ENCODE measurements around the gene UBE2H. TPM values are rescaled to one million over a fixed set of nuclear protein-coding genes. Genes with fewer than 3 reads are reported as not detected.
A peak's percentile ranks its signal among the peaks of the same experiment; 100 is the strongest.
"Not testable (repeated sequence)": the region's sequence is repeated elsewhere in the genome, so short reads cannot be mapped to it uniquely, and the experiment has no call there.

The UBE2H gene
- total RNA-seq, 2 donors from 2014 or later = 72.6 to 81.8 TPM

DNA sequence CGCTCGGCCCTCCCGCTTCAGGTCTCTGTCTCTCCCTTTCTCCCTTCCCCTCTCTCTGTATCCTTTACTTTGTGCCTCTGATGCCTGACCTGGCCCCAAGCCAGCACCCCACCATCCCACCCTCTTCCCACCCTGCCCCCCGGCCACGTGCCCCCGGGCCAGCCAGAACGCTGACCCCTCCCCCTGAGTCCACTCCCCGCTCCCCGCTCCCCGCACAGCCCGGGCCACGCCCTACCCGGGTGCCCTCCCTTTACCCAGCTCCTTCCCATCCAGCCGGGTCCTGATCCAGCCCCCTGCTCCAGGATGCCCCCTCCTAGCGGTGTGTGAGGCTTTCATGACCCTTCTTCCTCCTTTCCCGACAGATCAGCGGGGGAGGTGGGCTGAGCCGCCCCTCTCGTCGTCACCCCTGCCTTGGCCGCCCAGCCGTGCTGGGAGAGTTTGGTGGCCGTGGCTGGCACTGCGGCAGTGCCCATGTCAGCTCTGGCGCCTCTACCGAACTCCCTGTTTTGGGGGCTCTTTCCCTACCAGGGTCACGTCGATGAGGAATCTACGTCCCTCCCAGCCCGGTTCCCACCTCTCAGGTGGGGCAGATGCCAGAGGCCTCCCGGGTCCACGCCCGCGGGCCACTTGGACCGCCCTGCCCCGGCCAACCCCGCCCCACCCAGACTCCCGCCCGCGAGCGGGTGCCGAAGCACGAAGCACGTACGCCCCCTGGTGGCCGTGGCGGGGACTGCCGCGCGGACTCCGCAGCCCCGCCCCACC, 127.4 kb downstream of the UBE2H start:
- TF ChIP-seq, protein P1, sequence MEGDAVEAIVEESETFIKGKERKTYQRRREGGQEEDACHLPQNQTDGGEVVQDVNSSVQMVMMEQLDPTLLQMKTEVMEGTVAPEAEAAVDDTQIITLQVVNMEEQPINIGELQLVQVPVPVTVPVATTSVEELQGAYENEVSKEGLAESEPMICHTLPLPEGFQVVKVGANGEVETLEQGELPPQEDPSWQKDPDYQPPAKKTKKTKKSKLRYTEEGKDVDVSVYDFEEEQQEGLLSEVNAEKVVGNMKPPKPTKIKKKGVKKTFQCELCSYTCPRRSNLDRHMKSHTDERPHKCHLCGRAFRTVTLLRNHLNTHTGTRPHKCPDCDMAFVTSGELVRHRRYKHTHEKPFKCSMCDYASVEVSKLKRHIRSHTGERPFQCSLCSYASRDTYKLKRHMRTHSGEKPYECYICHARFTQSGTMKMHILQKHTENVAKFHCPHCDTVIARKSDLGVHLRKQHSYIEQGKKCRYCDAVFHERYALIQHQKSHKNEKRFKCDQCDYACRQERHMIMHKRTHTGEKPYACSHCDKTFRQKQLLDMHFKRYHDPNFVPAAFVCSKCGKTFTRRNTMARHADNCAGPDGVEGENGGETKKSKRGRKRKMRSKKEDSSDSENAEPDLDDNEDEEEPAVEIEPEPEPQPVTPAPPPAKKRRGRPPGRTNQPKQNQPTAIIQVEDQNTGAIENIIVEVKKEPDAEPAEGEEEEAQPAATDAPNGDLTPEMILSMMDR (IDR thresholded peaks at IDR 0.05) = peak; percentile 97 to 100

DNA sequence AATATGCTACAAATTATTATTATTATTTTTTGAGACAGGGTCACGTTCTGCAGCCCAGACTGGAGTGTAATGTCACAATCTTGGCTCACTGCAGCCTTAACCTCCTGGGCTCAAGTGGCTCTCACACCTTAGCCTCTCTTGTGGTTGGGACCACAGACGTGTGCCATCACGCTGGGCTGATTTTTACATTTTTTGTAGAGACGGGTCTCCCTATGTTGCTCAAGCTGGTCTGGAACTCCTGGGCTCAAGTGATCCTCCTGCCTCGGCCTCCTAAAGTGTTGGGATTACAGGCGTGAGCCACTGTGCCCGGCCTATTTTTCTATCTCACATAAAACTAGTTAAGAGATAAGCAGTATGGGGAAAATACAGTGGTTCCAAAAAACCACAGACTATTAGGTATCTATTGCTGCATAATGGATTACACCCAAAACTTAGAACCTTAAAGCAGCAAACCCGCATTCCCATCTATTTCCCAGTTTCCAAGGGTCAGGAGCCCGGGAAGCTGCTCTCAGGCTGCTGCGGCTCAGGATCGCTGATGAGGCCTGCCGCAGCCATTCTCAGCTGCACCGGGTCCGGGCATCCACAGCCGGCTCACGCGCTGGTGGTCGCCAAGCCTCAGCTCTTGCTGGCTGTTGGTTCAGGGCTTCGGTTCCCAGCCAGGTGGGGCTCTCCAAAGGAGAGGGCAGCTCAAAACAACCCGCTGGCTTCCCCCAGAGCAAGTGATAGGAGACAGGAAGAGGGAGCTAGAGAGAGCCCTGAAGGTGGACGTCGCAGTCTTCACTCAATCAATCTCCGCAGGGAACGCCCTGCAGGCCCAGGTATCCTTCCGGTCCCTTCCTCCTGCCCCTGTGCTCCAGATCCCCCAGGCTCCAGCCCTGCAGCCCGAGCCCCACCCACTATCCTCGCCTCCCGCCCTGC, 128.2 kb downstream of the UBE2H start:
- TF ChIP-seq, protein P1 (IDR thresholded peaks at IDR 0.05) = peak in 1 of 2 donors; percentile 49
- Histone ChIP-seq H3K27me3 (no peaks in the 10 kb centered on the region), H3K4me1 (peaks cover 0 to 21% of the 10 kb centered on the region in 2 donors), H3K27ac (peak overlapping the region; percentile 44 to 52), H3K9me3 (no peaks in the 10 kb centered on the region), H3K4me3 (peak overlapping the region; percentile 52 to 70), H3K36me3 (no peaks in the 10 kb centered on the region)
- no peak for DNase-seq (ENCODE audit: low spot score)

More for the DNA sequence above, 127.4 kb downstream of the UBE2H start:
- DNase-seq (ENCODE audit: low spot score) = peak; percentile 69
- no peaks in the 10 kb centered on the region for H3K27me3 ChIP-seq
- no peaks in the 10 kb centered on the region for H3K36me3 ChIP-seq
- peak overlapping the region; percentile 52 to 70 for H3K4me3 ChIP-seq
- H3K27ac ChIP-seq = peak overlapping the region; percentile 44 to 52
- peaks cover 0 to 29% of the 10 kb centered on the region in 2 donors for H3K4me1 ChIP-seq
- H3K9me3 ChIP-seq = no peaks in the 10 kb centered on the region

DNA sequence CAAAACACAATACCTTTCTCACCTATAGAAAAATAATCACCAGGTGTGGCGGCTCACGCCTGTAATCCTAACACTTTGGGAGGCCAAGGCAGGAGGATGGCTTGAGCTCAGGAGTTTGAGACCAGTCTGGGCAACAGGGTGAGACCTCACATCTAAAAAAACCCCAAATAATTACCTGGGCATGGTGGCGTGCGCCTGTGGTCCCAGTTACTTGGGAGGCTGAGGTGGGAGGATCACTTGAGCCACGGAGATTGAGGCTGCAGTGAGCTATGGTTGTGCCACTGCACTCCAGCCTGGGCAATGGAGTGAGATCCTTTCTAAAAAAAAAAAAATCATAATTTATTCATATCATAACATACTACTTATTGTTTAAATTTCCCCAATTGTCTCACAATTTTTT, 129.6 kb downstream of the UBE2H start:
- DNase-seq (ENCODE audit: low spot score); H3K27me3 ChIP-seq; H3K9me3 ChIP-seq; H3K36me3 ChIP-seq; H3K27ac ChIP-seq; H3K4me3 ChIP-seq: not testable (repeated sequence)
- H3K4me1 ChIP-seq = peaks cover 0 to 16% of the 10 kb centered on the region in 2 donors

DNA sequence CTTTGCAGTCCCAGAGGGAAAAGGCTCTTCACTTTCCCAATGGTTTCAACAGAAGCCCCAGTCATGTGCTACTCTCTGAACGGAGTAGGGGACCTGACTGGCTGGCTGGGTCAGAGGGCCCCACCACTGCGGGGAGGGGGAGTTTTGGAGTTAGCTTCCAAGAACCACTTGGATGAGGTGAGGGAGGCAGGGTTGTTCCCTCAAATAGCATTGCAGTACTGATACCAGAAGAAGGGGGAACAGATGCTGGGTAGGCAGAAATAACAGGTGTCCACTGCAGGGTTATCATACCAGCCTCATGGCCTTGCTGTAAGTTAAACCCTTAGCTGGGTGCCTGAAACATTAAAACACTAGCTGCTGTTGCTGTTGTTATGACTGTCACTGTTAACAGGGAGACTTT, 131.3 kb downstream of the UBE2H start:
- Histone ChIP-seq H3K27me3 (no peaks in the 10 kb centered on the region), H3K36me3 (no peaks in the 10 kb centered on the region), H3K4me1 (peaks cover 0 to 16% of the 10 kb centered on the region in 2 donors), H3K27ac (no peak overlapping the region), H3K4me3 (no peak overlapping the region), H3K9me3 (peaks cover 0 to 8% of the 10 kb centered on the region in 2 donors)
- TF ChIP-seq, protein P1 (IDR thresholded peaks at IDR 0.05) = no peak
- DNase-seq (ENCODE audit: low spot score) = no peak

DNA sequence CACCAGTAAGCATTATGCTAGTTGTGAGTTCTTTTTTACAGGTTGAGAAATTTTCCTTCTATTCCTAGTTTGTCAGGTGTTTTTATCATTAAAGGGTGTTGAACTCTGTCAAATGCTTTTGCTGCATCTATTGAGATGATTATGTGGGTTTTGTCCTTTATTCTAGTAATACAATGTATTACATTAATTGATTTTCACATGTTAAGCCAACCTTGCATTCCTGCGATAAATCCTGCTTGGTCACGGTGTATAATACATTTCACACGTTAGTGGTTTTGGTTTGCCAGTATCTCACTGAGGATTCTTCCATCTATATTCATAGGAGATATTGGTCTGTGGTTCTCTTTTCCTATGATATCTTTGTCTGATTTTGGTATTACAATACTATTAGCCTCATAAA, 136.0 kb downstream of the UBE2H start:
- Histone ChIP-seq H3K9me3 (peaks cover 0 to 9% of the 10 kb centered on the region in 2 donors), H3K27ac (no peak overlapping the region), H3K4me3 (no peak overlapping the region), H3K4me1 (no peaks in the 10 kb centered on the region), H3K27me3 (no peaks in the 10 kb centered on the region), H3K36me3 (no peaks in the 10 kb centered on the region)
- TF ChIP-seq, protein P1 (IDR thresholded peaks at IDR 0.05) = no peak
- no peak for DNase-seq (ENCODE audit: low spot score)

DNA sequence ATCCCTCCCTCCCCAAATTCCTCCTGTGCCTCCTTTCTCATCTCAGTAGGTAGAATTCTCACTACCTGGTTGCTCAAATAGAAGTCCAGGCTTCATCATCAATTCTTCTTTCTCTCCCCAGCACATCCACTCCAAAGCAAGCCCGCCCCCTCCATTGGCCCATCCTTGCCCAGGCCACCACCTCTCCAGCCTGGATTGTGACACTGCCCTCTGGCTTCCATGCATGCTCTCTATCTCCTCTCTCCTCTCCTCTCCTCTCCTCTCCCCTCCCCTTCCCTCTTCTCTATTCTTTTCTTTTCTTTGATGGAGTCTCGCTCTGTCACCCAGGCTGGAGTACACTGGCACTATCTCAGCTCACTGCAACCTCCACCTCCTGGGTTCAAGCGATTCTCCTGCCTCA, 144.9 kb downstream of the UBE2H start:
- TF ChIP-seq, protein P1 (IDR thresholded peaks at IDR 0.05) = no peak
- Histone ChIP-seq H3K9me3 (no peaks in the 10 kb centered on the region), H3K27ac (no peak overlapping the region)

More for the DNA sequence above, 144.9 kb downstream of the UBE2H start:
- Histone ChIP-seq H3K4me3 (no peak overlapping the region), H3K36me3 (no peaks in the 10 kb centered on the region), H3K27me3 (no peaks in the 10 kb centered on the region), H3K4me1 (no peaks in the 10 kb centered on the region)
- no peak for DNase-seq (ENCODE audit: low spot score)

Data from right atrium auricular region (tissue), 2 donors.